SK-N-MC (cell line): ENCODE measurements around the gene UGT1A9.
A peak's percentile ranks its signal among the peaks of the same experiment; 100 is the strongest.

Experiments used
- DNase-seq: peaks from one replicate; pipeline ENCODE4 v3.0.0-alpha.2; 2011; ENCODE audit warnings: low read depth, low spot score
- H3K27ac ChIP-seq: fragments of 200-600 bp; sonication (generic); 2 replicates; pipeline ENCODE4 v1.5.1; 2016; ENCODE audit warnings: mixed run types
- H3K36me3 ChIP-seq: fragments of 200-600 bp; sonication (generic); 2 replicates; pipeline ENCODE4 v1.6.1; 2017; ENCODE audit warnings: antibody characterized with exemption, low read length, mixed read lengths; ENCODE audit not compliant: insufficient read depth
- H3K4me3 ChIP-seq: fragments of 200-600 bp; sonication (generic); 2 replicates; pipeline ENCODE4 v1.5.1; 2016
- H3K9ac ChIP-seq: fragments of 200-600 bp; sonication (generic); 2 replicates; pipeline ENCODE4 v1.8.0; 2017; ENCODE audit warnings: mixed run types, mixed read lengths; ENCODE audit not compliant: insufficient read length
- H3K9me3 ChIP-seq: fragments of 200-600 bp; sonication (generic); 2 replicates; pipeline ENCODE4 v1.6.1; 2017; ENCODE audit warnings: low read depth, mild to moderate bottlenecking, antibody characterized with exemption, low read length, moderate library complexity, mixed read lengths
- EZH2 ChIP-seq: fragments of 200-600 bp; sonication (generic); IDR thresholded peaks from one replicate; pipeline ENCODE4 v1.6.1; 2017; ENCODE audit warnings: antibody characterized with exemption
- FOXP2 ChIP-seq: optimal IDR thresholded peaks from 2 replicates; pipeline ENCODE3; 2011; ENCODE audit warnings: mild to moderate bottlenecking, moderate library complexity; ENCODE audit not compliant: insufficient read depth; ENCODE audit errors: extremely low read length, control extremely low read depth
- POLR2AphosphoS5 ChIP-seq: IDR thresholded peaks from 2 replicates; pipeline ENCODE4 v1.6.1; 2012; ENCODE audit warnings: mild to moderate bottlenecking, low read depth, low read length, borderline replicate concordance

The UGT1A9 gene

DNA sequence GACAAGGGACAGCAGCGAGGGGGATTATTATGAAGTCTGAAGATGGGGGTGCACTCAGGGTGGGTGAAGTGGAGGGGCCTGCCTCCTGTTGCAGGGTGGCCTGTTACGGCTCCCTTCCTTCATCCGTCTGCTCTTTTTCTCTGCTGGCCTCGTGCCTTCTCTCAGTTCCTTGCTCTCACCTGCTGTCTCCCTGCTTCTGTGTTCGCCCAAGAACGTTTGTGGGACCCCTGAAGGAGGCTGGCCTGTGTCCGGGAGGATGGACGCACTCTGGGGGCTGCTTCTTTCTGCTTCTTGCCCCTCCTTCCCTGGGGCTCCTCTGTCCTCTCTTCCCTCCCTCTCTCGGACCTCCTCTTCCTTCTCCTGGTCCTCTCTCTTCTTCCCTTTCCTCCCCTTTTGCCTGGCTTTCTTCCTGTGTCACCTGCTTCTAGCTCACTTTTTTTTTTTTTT lies 120.2 kb downstream of the UGT1A9 start:
- DNase-seq, result no peak
- no peaks in the 10 kb centered on the region for H3K9me3 ChIP-seq
- H3K36me3 ChIP-seq, result peaks cover 7% of the 10 kb centered on the region; the same call in 1 of the 2 replicates
- H3K9ac ChIP-seq, result peak overlapping the region; percentile 53
- TF ChIP-seq POLR2AphosphoS5 (no peak), EZH2 (no peak), FOXP2 (no peak)
- no peak overlapping the region for H3K27ac ChIP-seq
- peak overlapping the region; percentile 67 for H3K4me3 ChIP-seq

GRCh38 chr2:233792720-233793119 lies 121.0 kb downstream of the UGT1A9 start:
- TF ChIP-seq POLR2AphosphoS5 (no peak), FOXP2 (no peak), EZH2 (no peak)
- H3K36me3 ChIP-seq, result peaks cover 7% of the 10 kb centered on the region; the same call in 1 of the 2 replicates
- no peak overlapping the region for H3K27ac ChIP-seq
- DNase-seq, result no peak
- no peak overlapping the region for H3K9ac ChIP-seq
- peak overlapping the region; percentile 67 for H3K4me3 ChIP-seq
- H3K9me3 ChIP-seq, result no peaks in the 10 kb centered on the region

DNA sequence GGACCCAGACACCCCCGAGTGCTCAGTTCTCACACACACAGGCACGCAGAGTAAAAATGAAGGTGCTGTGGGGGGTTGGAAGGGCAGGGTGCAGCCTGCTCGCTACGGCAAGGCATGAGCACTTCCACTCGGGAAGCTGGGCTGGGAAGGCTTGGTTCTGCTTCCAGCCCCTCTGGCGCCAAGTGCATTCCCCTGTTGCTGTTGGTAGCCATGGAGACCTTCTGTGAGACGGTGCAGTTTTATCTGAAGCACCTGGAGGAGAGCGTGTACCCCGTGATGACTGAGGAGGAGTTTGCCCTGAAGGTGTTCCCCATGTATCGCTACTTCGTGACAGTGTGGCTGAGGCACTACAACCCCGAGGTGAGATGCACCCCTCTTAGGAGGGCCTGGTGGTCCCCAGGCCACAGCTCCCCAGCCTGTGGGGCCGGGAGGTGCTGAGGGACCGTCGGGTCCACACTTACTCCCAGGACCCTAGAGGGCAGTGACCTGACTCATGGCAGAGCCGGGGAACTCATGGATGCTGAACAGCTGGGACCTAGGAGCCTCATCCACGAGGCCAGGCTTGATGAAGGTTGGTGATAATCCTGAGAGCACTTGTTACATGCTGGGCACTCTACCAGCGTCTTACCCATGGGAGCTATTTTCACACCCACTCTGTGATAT lies 121.9 kb downstream of the UGT1A9 start:
- Histone ChIP-seq H3K9me3 (no peaks in the 10 kb centered on the region), H3K36me3 (peaks cover 7% of the 10 kb centered on the region; the same call in 1 of the 2 replicates), H3K4me3 (peak overlapping the region; percentile 67), H3K9ac (no peak overlapping the region), H3K27ac (no peak overlapping the region)
- no peak for DNase-seq
- TF ChIP-seq POLR2AphosphoS5 (no peak), EZH2 (no peak), FOXP2 (no peak)

DNA sequence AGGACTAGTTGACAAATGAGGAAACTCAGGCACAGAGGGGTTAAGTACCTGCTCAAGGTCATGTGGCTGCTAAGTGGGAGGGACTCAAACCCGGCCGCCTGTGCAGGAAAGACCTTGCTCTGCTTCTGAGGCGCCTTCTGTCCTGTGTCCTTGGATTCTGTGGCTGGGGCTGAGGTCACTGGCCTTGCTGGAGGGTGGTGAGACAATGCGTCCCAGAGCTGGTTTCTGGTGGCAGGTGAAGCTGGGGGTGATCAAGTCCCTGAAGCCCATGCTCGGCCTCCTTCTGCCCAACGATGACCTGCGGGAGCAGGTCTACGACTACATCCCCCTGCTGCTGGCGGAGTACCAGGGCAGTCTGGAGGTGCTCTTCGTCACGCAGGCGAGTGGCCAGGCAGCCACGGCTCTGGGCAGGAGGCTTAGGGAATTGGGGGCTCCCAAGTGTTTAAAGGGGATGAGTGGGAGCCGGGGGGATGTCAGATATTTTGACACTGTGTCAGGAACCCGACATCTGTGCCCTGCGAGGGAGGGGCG lies 122.5 kb downstream of the UGT1A9 start:
- no peak overlapping the region for H3K4me3 ChIP-seq
- H3K36me3 ChIP-seq, result peaks cover 7% of the 10 kb centered on the region; the same call in 1 of the 2 replicates
- no peaks in the 10 kb centered on the region for H3K9me3 ChIP-seq
- no peak for DNase-seq
- H3K9ac ChIP-seq, result no peak overlapping the region
- H3K27ac ChIP-seq, result no peak overlapping the region
- TF ChIP-seq EZH2, result no peak
- TF ChIP-seq FOXP2, result no peak
- TF ChIP-seq POLR2AphosphoS5, result no peak

DNA sequence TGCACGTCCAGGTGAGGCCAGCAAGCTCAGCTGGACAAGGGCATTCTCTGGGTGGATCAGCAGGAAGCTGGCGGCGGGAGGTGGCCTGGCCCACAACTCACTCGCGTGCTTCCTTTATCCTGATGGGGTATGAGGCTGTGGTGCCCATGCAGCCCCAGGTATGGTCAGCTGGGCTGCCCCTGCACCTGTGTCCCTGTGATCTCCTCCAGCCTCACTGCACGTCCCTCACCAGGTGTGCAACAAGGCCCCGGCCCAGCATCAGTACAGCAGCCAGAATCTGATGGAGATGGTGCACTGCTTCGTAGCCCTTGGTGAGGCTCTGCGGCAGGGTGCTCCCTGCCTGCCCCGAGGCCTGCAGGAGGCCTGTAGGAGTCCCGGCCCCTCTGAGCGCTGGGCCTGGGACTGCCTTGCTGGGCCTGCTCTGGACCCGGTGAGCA lies 124.1 kb downstream of the UGT1A9 start:
- Histone ChIP-seq H3K4me3 (no peak overlapping the region), H3K27ac (no peak overlapping the region), H3K36me3 (peaks cover 7% of the 10 kb centered on the region; the same call in 1 of the 2 replicates), H3K9ac (no peak overlapping the region), H3K9me3 (no peaks in the 10 kb centered on the region)
- no peak for DNase-seq
- TF ChIP-seq POLR2AphosphoS5 (no peak), EZH2 (no peak), FOXP2 (no peak)

DNA sequence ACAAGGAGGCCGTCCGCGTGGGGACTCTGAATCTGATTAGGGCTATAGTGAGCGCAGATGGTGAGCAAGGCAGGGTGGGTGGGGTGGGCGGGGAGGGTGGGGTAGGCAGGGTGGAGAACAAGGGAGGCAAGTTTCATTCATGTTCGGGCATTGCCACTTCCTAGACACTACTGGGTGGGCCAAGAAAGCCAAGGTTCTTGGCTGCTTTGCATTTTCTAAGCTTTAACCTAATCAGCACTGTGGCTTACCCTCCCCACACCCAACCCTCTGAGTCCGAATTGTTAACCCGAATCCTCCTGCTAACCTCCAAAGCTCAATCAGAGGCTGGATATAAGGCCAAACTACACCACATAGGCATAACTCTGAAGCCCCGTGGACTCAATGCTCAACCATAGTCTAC lies 124.6 kb downstream of the UGT1A9 start:
- TF ChIP-seq EZH2 (no peak), FOXP2 (no peak), POLR2AphosphoS5 (no peak)
- H3K9me3 ChIP-seq, result no peaks in the 10 kb centered on the region
- no peak for DNase-seq
- H3K27ac ChIP-seq, result no peak overlapping the region; the same call in 1 of the 2 replicates
- no peak overlapping the region for H3K9ac ChIP-seq
- peaks cover 7% of the 10 kb centered on the region; the same call in 1 of the 2 replicates for H3K36me3 ChIP-seq
- H3K4me3 ChIP-seq, result no peak overlapping the region

- Histone ChIP-seq H3K9me3 (no peaks in the 10 kb centered on the region), H3K27ac (no peak overlapping the region), H3K4me3 (no peak overlapping the region), H3K36me3 (peaks cover 2% of the 10 kb centered on the region; the same call in 1 of the 2 replicates), H3K9ac (no peak overlapping the region)
- no peak for TF ChIP-seq POLR2AphosphoS5
- TF ChIP-seq FOXP2, result no peak
- no peak for TF ChIP-seq EZH2
- DNase-seq, result no peak
These were observed 126.8 kb downstream of the UGT1A9 start for GRCh38 chr2:233798335-233799086.

GRCh38 chr2:233799087-233799665 lies 127.5 kb downstream of the UGT1A9 start:
- Histone ChIP-seq H3K9ac (no peak overlapping the region), H3K4me3 (no peak overlapping the region), H3K36me3 (peaks cover 2% of the 10 kb centered on the region; the same call in 1 of the 2 replicates), H3K27ac (no peak overlapping the region), H3K9me3 (no peaks in the 10 kb centered on the region)
- no peak for DNase-seq
- no peak for TF ChIP-seq POLR2AphosphoS5
